ENCODE data around the gene HK1.

DNA sequence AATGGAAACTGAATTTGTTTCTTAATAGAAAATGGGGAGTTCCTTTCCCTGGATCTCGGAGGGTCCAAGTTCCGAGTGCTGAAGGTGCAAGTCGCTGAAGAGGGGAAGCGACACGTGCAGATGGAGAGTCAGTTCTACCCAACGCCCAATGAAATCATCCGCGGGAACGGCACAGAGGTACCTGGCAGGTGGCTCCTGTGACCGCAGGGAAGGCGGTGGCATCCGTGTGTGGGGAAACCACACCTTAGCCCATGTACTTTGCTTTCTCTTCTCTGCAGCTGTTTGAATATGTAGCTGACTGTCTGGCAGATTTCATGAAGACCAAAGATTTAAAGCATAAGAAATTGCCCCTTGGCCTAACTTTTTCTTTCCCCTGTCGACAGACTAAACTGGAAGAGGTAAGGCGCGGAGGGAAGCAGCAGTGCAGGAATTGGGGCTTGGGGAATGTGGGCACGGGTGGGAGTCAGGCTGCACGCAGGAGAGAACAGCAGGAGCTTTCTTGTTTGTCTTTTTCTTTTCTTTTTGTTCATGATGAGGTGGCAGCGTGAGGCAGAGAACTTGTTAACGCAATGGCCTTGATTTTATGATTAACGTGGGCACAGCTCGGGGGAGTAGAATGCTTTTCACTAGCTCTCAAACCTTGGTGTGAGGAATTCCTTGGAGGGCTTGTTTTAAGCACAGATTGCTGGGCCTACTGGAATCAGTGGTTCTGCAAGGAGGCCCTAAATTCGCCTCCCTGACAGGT is 45.4 kb upstream of the HK1 start:
- TF ChIP-seq, protein P1, sequence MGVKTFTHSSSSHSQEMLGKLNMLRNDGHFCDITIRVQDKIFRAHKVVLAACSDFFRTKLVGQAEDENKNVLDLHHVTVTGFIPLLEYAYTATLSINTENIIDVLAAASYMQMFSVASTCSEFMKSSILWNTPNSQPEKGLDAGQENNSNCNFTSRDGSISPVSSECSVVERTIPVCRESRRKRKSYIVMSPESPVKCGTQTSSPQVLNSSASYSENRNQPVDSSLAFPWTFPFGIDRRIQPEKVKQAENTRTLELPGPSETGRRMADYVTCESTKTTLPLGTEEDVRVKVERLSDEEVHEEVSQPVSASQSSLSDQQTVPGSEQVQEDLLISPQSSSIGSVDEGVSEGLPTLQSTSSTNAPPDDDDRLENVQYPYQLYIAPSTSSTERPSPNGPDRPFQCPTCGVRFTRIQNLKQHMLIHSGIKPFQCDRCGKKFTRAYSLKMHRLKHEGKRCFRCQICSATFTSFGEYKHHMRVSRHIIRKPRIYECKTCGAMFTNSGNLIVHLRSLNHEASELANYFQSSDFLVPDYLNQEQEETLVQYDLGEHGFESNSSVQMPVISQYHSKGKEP (tag by site-specific recombination; IDR thresholded peaks at IDR 0.05), result no peak
- TF ChIP-seq SP2 (tag by site-specific recombination; IDR thresholded peaks at IDR 0.05) (no peak), ZNF416 (tag by site-specific recombination; IDR thresholded peaks at IDR 0.05) (no peak), ZNF561 (tag by site-specific recombination; IDR thresholded peaks at IDR 0.05; ENCODE audit: borderline replicate concordance) (no peak), ZNF114 (tag by site-specific recombination; IDR thresholded peaks at IDR 0.05) (no peak)
- TF ChIP-seq, protein P2, sequence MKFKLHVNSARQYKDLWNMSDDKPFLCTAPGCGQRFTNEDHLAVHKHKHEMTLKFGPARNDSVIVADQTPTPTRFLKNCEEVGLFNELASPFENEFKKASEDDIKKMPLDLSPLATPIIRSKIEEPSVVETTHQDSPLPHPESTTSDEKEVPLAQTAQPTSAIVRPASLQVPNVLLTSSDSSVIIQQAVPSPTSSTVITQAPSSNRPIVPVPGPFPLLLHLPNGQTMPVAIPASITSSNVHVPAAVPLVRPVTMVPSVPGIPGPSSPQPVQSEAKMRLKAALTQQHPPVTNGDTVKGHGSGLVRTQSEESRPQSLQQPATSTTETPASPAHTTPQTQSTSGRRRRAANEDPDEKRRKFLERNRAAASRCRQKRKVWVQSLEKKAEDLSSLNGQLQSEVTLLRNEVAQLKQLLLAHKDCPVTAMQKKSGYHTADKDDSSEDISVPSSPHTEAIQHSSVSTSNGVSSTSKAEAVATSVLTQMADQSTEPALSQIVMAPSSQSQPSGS (tag by site-specific recombination; IDR thresholded peaks at IDR 0.05; ENCODE audit: low read depth), result no peak
- TF ChIP-seq, protein P3, sequence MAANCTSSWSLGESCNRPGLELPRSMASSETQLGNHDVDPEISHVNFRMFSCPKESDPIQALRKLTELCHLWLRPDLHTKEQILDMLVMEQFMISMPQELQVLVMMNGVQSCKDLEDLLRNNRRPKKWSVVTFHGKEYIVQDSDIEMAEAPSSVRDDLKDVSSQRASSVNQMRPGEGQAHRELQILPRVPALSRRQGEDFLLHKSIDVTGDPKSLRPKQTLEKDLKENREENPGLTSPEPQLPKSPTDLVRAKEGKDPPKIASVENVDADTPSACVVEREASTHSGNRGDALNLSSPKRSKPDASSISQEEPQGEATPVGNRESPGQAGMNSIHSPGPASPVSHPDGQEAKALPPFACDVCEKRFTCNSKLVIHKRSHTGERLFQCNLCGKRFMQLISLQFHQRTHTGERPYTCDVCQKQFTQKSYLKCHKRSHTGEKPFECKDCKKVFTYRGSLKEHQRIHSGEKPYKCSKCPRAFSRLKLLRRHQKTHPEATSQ (tag by site-specific recombination; IDR thresholded peaks at IDR 0.05), result no peak

Data from HEK293 (cell line).